ENCODE measurements around the gene SLC22A12. TPM values are rescaled to one million over a fixed set of nuclear protein-coding genes. Genes with fewer than 3 reads are reported as not detected.

Gene SLC22A12
- total RNA-seq, 1 donor from 2014 or later = not detected

GRCh38 chr11:64620381-64620971, 29.5 kb downstream of the SLC22A12 start:
- no peaks in the 10 kb centered on the region for H3K9me3 Mint-ChIP-seq (ENCODE audit: unreplicated experiment)
- H3K4me3 Mint-ChIP-seq (ENCODE audit: unreplicated experiment) = no peak overlapping the region
- no peak overlapping the region for H3K27ac Mint-ChIP-seq (ENCODE audit: unreplicated experiment)

GRCh38 chr11:64621283-64622019, 30.4 kb downstream of the SLC22A12 start:
- DNase-seq (ENCODE audit: extremely low spot score, unreplicated experiment) = no peak
- TF ChIP-seq CTCF (IDR thresholded peaks at IDR 0.05) = no peak
- Mint-ChIP-seq H3K9me3 (ENCODE audit: unreplicated experiment) (no peaks in the 10 kb centered on the region), H3K27ac (ENCODE audit: unreplicated experiment) (no peak overlapping the region), H3K4me3 (ENCODE audit: unreplicated experiment) (no peak overlapping the region), H3K36me3 (ENCODE audit: unreplicated experiment) (no peaks in the 10 kb centered on the region), H3K27me3 (ENCODE audit: unreplicated experiment) (no peaks in the 10 kb centered on the region), H3K4me1 (ENCODE audit: unreplicated experiment) (peaks cover 7% of the 10 kb centered on the region)

More at GRCh38 chr11:64620381-64620971, 29.5 kb downstream of the SLC22A12 start:
- Mint-ChIP-seq H3K4me1 (ENCODE audit: unreplicated experiment) (peaks cover 7% of the 10 kb centered on the region), H3K27me3 (ENCODE audit: unreplicated experiment) (no peaks in the 10 kb centered on the region), H3K36me3 (ENCODE audit: unreplicated experiment) (no peaks in the 10 kb centered on the region)
- DNase-seq (ENCODE audit: extremely low spot score, unreplicated experiment) = no peak
- no peak for TF ChIP-seq CTCF (IDR thresholded peaks at IDR 0.05)

- Mint-ChIP-seq H3K4me1 (ENCODE audit: unreplicated experiment) (peaks cover 7% of the 10 kb centered on the region), H3K36me3 (ENCODE audit: unreplicated experiment) (no peaks in the 10 kb centered on the region), H3K27me3 (ENCODE audit: unreplicated experiment) (no peaks in the 10 kb centered on the region), H3K9me3 (ENCODE audit: unreplicated experiment) (no peaks in the 10 kb centered on the region), H3K27ac (ENCODE audit: unreplicated experiment) (no peak overlapping the region), H3K4me3 (ENCODE audit: unreplicated experiment) (no peak overlapping the region)
- TF ChIP-seq CTCF (IDR thresholded peaks at IDR 0.05) = no peak
- no peak for DNase-seq (ENCODE audit: extremely low spot score, unreplicated experiment)
Measured at GRCh38 chr11:64622681-64623080, 31.7 kb downstream of the SLC22A12 start.

- TF ChIP-seq CTCF (IDR thresholded peaks at IDR 0.05) = no peak
- no peak for DNase-seq (ENCODE audit: extremely low spot score, unreplicated experiment)
- H3K4me1 Mint-ChIP-seq (ENCODE audit: unreplicated experiment) = peaks cover 7% of the 10 kb centered on the region
- H3K4me3 Mint-ChIP-seq (ENCODE audit: unreplicated experiment) = no peak overlapping the region
- peaks cover 8% of the 10 kb centered on the region for H3K27me3 Mint-ChIP-seq (ENCODE audit: unreplicated experiment)
- no peaks in the 10 kb centered on the region for H3K36me3 Mint-ChIP-seq (ENCODE audit: unreplicated experiment)
- no peak overlapping the region for H3K27ac Mint-ChIP-seq (ENCODE audit: unreplicated experiment)
- no peaks in the 10 kb centered on the region for H3K9me3 Mint-ChIP-seq (ENCODE audit: unreplicated experiment)
Measured at GRCh38 chr11:64624883-64625481, 34.0 kb downstream of the SLC22A12 start.

GRCh38 chr11:64626637-64627036, 35.6 kb downstream of the SLC22A12 start:
- peaks cover 10% of the 10 kb centered on the region for H3K27me3 Mint-ChIP-seq (ENCODE audit: unreplicated experiment)
- H3K4me3 Mint-ChIP-seq (ENCODE audit: unreplicated experiment) = no peak overlapping the region
- no peaks in the 10 kb centered on the region for H3K9me3 Mint-ChIP-seq (ENCODE audit: unreplicated experiment)
- no peak for TF ChIP-seq CTCF (IDR thresholded peaks at IDR 0.05)
- no peaks in the 10 kb centered on the region for H3K36me3 Mint-ChIP-seq (ENCODE audit: unreplicated experiment)
- no peaks in the 10 kb centered on the region for H3K4me1 Mint-ChIP-seq (ENCODE audit: unreplicated experiment)
- H3K27ac Mint-ChIP-seq (ENCODE audit: unreplicated experiment) = no peak overlapping the region
- no peak for DNase-seq (ENCODE audit: extremely low spot score, unreplicated experiment)
